BLaER1 treated with 17β-estradiol and CSF1 and Interleukin-3, amounts not matched to agents 10 nM and 100 nM (cell line): ENCODE data around the gene FAM25C.
"Not testable (repeated sequence)": the region's sequence is repeated elsewhere in the genome, so short reads cannot be mapped to it uniquely, and the experiment has no call there.

Source experiments
- H3K27ac ChIP-seq, 11 experiments: shearing (Covaris generic); formaldehyde crosslinking; 2 replicates each; pipeline ENCODE4 v1.8.1; 2022
- H3K27me3 ChIP-seq, 11 experiments: shearing (Covaris generic); formaldehyde crosslinking; 2 replicates each; pipeline ENCODE4 v1.8.1; 2022
- H3K36me3 ChIP-seq, 11 experiments: shearing (Covaris generic); formaldehyde crosslinking; 2 replicates each; pipeline ENCODE4 v1.8.1; 2022
- H3K4me1 ChIP-seq, 10 experiments: shearing (Covaris generic); formaldehyde crosslinking; 2 replicates each; pipeline ENCODE4 v1.8.1; 2022
- H3K4me2 ChIP-seq, 11 experiments: shearing (Covaris generic); formaldehyde crosslinking; 2 replicates each; pipeline ENCODE4 v1.8.1; 2022
- H3K4me3 ChIP-seq, 10 experiments: shearing (Covaris generic); formaldehyde crosslinking; 2 replicates each; pipeline ENCODE4 v1.8.1; 2022
- H3K9ac ChIP-seq, 11 experiments: shearing (Covaris generic); formaldehyde crosslinking; 2 replicates each; pipeline ENCODE4 v1.8.1; 2022
- H3K9me3 ChIP-seq, 11 experiments: shearing (Covaris generic); formaldehyde crosslinking; replicated peaks in 1 of 11; 2 replicates each; pipeline ENCODE4 v1.8.1; 2022
- H4K20me1 ChIP-seq, 11 experiments: shearing (Covaris generic); formaldehyde crosslinking; 2 replicates each; pipeline ENCODE4 v1.8.1; 2022

FAM25C gene

DNA sequence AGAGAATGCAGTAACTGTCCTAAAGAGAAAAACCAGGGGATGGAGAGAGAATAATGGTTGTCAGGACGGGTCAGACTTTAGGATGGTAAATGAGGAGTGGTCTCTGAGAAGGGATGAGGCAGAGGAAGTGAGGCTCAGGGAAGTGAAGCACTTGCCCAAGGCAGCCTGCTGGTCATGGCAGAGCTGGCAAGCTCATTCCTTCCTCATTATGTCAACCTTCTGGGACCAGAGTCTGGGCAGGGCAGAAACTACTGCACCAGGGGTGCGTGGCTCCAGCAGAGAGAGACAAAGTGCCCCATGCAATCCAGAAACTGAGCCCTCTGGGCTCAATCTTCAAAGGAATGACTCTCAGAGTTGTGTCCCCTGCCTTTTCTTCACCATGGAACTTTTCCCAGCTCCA lies 27.5 kb downstream of the FAM25C start:
- not testable (repeated sequence) for H3K36me3 ChIP-seq, H4K20me1 ChIP-seq, H3K9ac ChIP-seq, H3K9me3 ChIP-seq, H3K27me3 ChIP-seq, H3K27ac ChIP-seq, H3K4me3 ChIP-seq, H3K4me1 ChIP-seq, H3K4me2 ChIP-seq

DNA sequence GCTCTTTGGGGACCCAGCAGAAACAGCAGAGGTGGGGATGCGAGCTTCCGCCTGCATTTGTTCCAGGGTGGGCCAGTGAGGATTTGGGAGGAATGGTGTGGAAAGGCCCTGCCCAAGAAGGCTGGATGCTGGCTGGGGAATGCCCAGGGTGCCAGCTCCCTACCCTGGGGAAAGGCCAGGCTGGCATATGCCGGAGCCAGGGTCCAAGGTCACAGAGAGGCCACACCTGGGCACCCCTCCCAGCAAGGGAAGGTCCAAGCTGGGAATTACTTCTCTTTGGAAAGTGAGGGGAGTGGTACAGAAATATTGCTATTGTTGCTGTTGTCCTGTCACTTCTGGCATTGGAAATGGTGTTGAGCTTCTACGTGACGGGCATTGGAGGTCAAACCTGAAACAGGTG lies 28.0 kb downstream of the FAM25C start:
- H3K4me3 ChIP-seq, H3K27me3 ChIP-seq, H3K27ac ChIP-seq, H3K9ac ChIP-seq, H3K4me1 ChIP-seq, H4K20me1 ChIP-seq, H3K4me2 ChIP-seq, H3K36me3 ChIP-seq, H3K9me3 ChIP-seq: not testable (repeated sequence)

DNA sequence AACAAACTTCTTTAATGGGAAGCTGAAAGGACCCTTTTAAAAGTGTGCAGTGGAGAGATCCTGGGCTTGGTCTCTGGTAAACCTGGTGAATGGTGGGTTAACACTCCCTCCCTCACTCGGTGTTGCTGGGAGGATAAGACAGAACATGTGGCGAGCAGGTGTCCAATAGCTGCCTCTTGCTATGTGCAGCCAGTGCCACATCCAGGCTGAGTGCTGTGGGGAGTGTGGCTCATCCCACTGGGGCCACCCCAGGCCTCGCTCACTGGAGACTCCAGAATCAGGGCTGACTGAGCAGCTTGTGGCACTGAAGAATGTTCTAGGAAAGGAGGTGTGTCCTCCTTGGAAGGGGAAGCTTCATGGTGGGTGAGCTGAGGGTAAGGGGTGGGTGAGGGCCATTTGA lies 29.5 kb downstream of the FAM25C start:
- not testable (repeated sequence) for H3K4me3 ChIP-seq, H3K9me3 ChIP-seq, H3K27ac ChIP-seq, H3K36me3 ChIP-seq, H4K20me1 ChIP-seq, H3K9ac ChIP-seq, H3K27me3 ChIP-seq, H3K4me2 ChIP-seq, H3K4me1 ChIP-seq

DNA sequence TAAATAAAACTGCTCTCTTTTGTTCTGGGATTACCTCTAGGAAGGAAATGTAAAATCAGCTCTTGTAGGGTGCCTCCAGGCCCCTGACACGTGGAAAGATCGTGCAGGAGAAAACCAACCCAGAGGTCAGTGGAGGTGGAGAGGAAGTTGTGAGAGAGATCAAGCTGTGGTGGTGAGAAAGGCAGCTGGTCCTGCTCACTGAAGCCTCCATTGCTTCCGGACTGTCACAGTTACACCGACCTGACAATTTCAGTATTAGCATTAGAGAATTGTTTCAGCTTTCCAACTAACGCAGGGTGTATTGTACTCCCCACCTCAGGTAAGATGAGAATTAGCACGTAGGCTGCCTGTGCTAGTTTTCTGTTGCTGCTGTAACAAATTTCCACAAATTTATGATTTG lies 30.6 kb downstream of the FAM25C start:
- not testable (repeated sequence) for H3K9me3 ChIP-seq, H3K4me3 ChIP-seq, H3K27me3 ChIP-seq, H3K27ac ChIP-seq, H3K4me2 ChIP-seq, H3K9ac ChIP-seq, H3K4me1 ChIP-seq, H3K36me3 ChIP-seq, H4K20me1 ChIP-seq

DNA sequence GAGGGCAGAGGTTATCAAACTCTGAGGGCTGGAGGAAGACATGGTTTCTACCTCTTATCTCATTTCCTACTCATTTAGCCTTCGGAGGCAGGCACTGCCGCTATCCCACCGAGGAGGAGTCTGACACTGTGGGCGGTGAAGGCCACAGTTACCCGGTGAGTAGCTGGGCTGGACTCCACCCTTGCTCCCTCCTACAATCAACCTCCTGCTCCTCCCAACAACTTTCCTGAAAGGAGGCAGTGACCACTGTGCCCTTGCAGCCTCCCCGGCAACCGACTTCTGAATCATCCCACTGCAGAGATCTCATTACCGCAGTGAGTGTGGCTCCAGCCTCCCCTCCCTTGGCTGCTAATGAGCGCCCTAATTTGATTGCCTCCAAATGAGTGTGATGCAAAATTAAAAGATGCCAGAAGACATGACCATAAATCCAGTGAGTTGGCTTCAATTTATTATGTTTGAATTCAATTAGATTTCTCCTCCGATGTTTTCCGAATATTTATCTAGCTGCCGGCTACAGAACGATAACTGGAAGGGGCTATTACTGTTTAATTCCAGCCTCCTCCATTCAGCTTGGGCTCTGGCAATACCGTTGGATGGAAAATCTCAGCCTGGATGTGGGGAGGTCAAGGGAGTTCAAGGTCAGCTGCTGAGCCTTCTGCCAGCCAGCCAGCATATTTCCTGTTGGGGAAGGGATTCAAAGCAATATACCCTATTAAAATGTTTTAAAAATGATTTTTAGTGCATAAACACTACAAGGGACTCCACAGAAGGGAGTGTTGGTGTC lies 35.1 kb downstream of the FAM25C start:
- H3K4me1 ChIP-seq, H3K9me3 ChIP-seq, H3K9ac ChIP-seq, H3K27me3 ChIP-seq, H4K20me1 ChIP-seq, H3K36me3 ChIP-seq, H3K4me2 ChIP-seq, H3K27ac ChIP-seq, H3K4me3 ChIP-seq: not testable (repeated sequence)

DNA sequence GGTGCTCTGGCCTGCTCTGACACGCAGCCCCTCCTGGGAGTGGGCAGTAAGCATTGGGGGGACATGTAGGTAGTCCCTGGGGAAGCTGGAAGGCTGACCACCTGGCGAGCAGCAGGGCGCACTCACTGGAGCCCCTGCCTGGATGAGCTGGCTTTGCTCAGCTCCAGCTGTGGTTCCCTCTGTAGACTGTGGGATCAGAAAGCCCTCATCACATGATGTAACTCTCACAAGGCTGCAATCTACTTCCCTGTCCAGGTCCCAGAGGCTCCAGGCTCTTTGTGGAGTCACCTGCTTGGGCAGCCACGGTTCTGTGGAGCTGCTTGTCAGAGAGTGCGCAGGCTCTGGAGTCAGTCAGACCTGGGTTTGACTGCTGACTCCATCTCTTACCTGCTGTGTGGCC lies 36.8 kb downstream of the FAM25C start:
- not testable (repeated sequence) for H3K4me3 ChIP-seq, H3K36me3 ChIP-seq, H3K27me3 ChIP-seq, H3K4me1 ChIP-seq, H3K4me2 ChIP-seq, H3K9ac ChIP-seq, H3K27ac ChIP-seq, H4K20me1 ChIP-seq, H3K9me3 ChIP-seq

DNA sequence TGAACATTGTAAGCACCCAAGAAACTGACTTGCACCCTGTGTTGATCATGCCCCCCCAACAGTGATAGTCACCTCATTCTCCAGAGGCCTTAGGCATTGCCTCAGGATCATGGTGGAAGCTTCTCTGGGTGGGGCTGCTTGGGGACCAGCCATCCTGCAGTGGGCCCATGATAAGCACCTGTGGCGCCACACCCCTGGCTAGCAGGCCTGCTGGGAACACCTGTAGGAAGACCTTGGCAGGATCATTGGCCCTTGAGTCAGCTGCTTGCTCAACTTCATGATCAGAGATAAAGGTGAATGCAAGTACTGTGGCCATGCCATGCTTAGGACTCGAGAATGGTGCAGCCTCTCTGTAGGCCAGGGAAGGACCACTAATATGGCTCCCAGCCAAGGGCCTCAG lies 38.9 kb downstream of the FAM25C start:
- not testable (repeated sequence) for H3K9me3 ChIP-seq, H3K9ac ChIP-seq, H3K4me3 ChIP-seq, H4K20me1 ChIP-seq, H3K4me2 ChIP-seq, H3K36me3 ChIP-seq, H3K4me1 ChIP-seq, H3K27ac ChIP-seq, H3K27me3 ChIP-seq

DNA sequence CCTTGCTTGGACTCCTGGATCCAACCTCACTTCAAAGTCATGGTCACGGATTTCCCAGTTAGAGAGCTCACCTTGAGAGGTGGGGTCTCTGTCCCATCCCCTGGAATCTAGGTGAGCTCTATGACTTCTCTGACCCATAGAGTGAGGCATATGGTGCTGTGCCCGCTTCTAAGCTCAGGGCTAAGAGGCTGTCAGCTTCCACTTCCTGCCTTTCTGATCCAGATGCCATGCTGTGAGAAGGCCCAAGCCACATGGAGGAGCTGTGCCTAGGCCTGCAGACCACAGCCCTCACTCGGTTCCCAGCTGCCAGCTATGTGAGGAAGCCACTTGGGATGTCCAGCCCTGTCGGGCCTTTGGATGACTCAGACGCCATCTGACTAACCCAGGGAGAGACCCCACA lies 39.9 kb downstream of the FAM25C start:
- H4K20me1 ChIP-seq, H3K36me3 ChIP-seq, H3K9ac ChIP-seq, H3K4me1 ChIP-seq, H3K9me3 ChIP-seq, H3K27ac ChIP-seq, H3K4me3 ChIP-seq, H3K27me3 ChIP-seq, H3K4me2 ChIP-seq: not testable (repeated sequence)

DNA sequence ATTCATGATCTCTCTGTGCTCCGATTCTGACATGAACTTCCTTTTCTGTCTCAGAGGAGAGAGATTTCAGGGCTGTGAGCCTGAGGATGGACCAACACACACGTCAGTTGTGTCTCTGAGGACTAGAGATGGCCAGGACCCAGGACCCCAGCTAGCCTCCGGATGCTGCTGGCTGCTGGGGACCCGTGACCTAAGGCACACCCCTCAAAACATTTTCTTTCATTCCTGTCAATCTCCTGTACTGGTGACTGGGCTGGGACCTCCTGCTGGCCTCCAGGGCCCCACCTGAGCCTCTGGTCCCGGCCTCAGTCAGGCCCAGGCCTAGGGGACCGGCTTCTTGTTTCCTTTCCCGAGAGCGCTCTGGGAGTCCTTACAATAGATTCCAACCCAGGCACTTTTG lies 42.4 kb downstream of the FAM25C start:
- not testable (repeated sequence) for H3K36me3 ChIP-seq, H3K27me3 ChIP-seq

DNA sequence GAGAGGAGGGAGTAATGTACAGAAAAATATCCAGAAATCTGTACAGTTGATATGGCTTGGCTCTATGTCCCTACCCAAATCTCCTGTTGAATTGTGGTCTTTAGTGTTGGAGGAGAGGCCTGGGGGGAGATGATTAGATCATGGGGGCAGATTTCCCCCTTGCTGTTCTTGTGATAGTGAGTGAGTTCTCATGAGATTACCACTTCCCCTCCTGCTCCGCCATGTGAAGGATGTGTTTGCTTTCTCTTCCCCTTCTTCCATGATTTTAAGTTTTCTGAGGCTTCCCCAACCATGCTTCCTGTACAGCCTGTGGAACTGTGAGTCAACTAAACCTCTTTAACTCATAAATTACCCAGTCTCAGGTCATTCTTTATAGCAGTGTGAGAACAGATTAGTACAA lies 52.2 kb downstream of the FAM25C start:
- Histone ChIP-seq H3K27ac (peak overlapping the region in 1 of 11 experiments; percentile 32; a peak in 2 of 22 replicates), H3K9me3 (peaks cover 0 to 16% (median 0%) of the 10 kb centered on the region in 11 experiments; a peak in 5 of 22 replicates)
- not testable (repeated sequence) for H3K9ac ChIP-seq, H3K4me1 ChIP-seq, H3K4me3 ChIP-seq, H4K20me1 ChIP-seq, H3K27me3 ChIP-seq, H3K36me3 ChIP-seq, H3K4me2 ChIP-seq

More for the DNA sequence above, 42.4 kb downstream of the FAM25C start:
- not testable (repeated sequence) for H3K4me3 ChIP-seq, H3K27ac ChIP-seq, H3K9ac ChIP-seq, H3K4me1 ChIP-seq, H3K9me3 ChIP-seq, H4K20me1 ChIP-seq, H3K4me2 ChIP-seq
